ENCODE data around the gene TAF4.

DNA sequence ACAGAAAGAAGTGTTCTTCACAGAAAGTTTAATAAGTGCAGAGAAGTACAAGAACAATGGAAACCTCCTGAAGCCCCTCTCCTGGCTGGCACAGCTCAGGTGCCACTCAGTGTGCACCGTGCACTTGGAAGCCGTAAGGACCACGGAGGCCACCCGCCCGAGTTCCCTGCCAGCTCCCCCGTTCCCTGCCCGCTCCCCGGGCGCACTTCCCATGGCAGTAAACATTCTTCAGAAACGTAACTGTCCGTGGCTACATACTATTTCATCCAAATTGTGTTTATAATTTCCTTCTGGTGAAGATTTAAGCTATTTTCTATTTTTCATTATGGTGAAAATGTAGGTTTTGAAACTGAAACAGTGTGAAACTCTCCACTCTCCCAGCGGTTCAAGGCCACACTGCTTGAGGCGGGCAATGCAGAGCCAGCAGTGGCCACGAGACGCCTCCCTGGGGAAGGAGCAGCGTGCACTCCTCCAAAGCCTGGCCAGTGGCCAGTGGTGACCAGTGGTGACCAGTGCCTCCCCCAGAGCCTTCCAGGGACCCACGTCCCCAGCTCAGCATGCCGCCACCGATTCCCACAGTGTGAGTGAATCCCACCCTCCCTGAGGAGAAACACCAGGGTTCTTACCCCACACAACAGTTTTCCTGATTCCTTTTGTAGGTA is 46.4 kb downstream of the TAF4 start:
- TF ChIP-seq POLR2A (IDR thresholded peaks at IDR 0.05; ENCODE audit: low read depth, low read length) (no peak), POLR2AphosphoS5 (IDR thresholded peaks at IDR 0.05; ENCODE audit: low read depth, low read length) (no peak)

Measured in GM12892 (cell line).